ENCODE data around the gene PPP3CA. TPM values are rescaled to one million over a fixed set of nuclear protein-coding genes. Genes with fewer than 3 reads are reported as not detected.

The PPP3CA gene
- total and polyA plus RNA-seq, 2 experiments from 2014 or later = 42.3 to 42.8 TPM

- Histone ChIP-seq H3K36me3 (ENCODE audit: low read depth) (no peaks in the 10 kb centered on the region), H4K20me1 (ENCODE audit: insufficient read depth) (peaks cover 13% of the 10 kb centered on the region; the same call in 1 of the 2 replicates), H2AFZ (no peak overlapping the region), H3K4me2 (ENCODE audit: unreplicated experiment) (no peak overlapping the region), H3K9me2 (ENCODE audit: insufficient read depth) (no peaks in the 10 kb centered on the region), H3K27me3 (replicated peaks; ENCODE audit: insufficient read depth) (no peaks in the 10 kb centered on the region), H3K79me2 (ENCODE audit: insufficient read depth) (peaks cover 100% of the 10 kb centered on the region), H3K4me3 (no peak overlapping the region), H3K4me1 (ENCODE audit: insufficient read depth) (peaks cover 2% of the 10 kb centered on the region; the same call in 1 of the 2 replicates), H3F3A (ENCODE audit: insufficient read depth) (0 out of 2 replicates have a peak, but pooled peaks cover 4% of the 10 kb centered on the region), H3K9ac (no peak overlapping the region), H3K9me3 (ENCODE audit: low read depth) (no peaks in the 10 kb centered on the region), H3K27ac (no peak overlapping the region)
- 58% methylated on average over 1 of the region's 1 CpG for WGBS, 2 experiments (ENCODE audit: low coverage in 1 of 2, low lambda C conversion rate in 2 of 2, missing lambda C conversion rate in 2 of 2)
- DNase-seq = no peak
- TF ChIP-seq EZH2 (IDR thresholded peaks at IDR 0.05; ENCODE audit: insufficient read depth, poor library complexity, severe bottlenecking) = no peak
- in situ Hi-C loops (cut with MboI) = no loop called here
These were observed 81.5 kb downstream of the PPP3CA start for GRCh38 chr4:101265816-101266172.

- H3K4me1 ChIP-seq (ENCODE audit: insufficient read depth) = peaks cover 8% of the 10 kb centered on the region; the same call in 1 of the 2 replicates
- 98% methylated on average over 2 of the region's 2 CpGs for WGBS, 2 experiments (ENCODE audit: low coverage in 1 of 2, low lambda C conversion rate in 2 of 2, missing lambda C conversion rate in 2 of 2)
These were observed 82.1 kb downstream of the PPP3CA start for GRCh38 chr4:101264993-101265815.

GRCh38 chr4:101264512-101264911 is 82.8 kb downstream of the PPP3CA start:
- H4K20me1 ChIP-seq (ENCODE audit: insufficient read depth) = peaks cover 13% of the 10 kb centered on the region; the same call in 1 of the 2 replicates
- TF ChIP-seq EZH2phosphoT487 (IDR thresholded peaks at IDR 0.05; ENCODE audit: insufficient read depth, low read depth) (no peak), EZH2 (IDR thresholded peaks at IDR 0.05; ENCODE audit: insufficient read depth, poor library complexity, severe bottlenecking) (no peak)
- H3K27me3 ChIP-seq (replicated peaks; ENCODE audit: insufficient read depth) = no peaks in the 10 kb centered on the region
- H3K4me3 ChIP-seq = no peak overlapping the region
- H3K27ac ChIP-seq = no peak overlapping the region
- no peaks in the 10 kb centered on the region for H3K9me3 ChIP-seq (ENCODE audit: low read depth)
- H3K4me1 ChIP-seq (ENCODE audit: insufficient read depth) = peaks cover 15% of the 10 kb centered on the region
- no peak overlapping the region for H2AFZ ChIP-seq
- in situ Hi-C loops (cut with MboI) = no loop called here
- H3K9me2 ChIP-seq (ENCODE audit: insufficient read depth) = no peaks in the 10 kb centered on the region
- H3F3A ChIP-seq (ENCODE audit: insufficient read depth) = 0 out of 2 replicates have a peak, but pooled peaks cover 10% of the 10 kb centered on the region
- H3K36me3 ChIP-seq (ENCODE audit: low read depth) = no peaks in the 10 kb centered on the region
- no peak overlapping the region for H3K9ac ChIP-seq
- H3K4me2 ChIP-seq (ENCODE audit: unreplicated experiment) = no peak overlapping the region
- H3K79me2 ChIP-seq (ENCODE audit: insufficient read depth) = peaks cover 100% of the 10 kb centered on the region
- DNase-seq = no peak

More at GRCh38 chr4:101264993-101265815, 82.1 kb downstream of the PPP3CA start:
- Histone ChIP-seq H3K9me2 (ENCODE audit: insufficient read depth) (no peaks in the 10 kb centered on the region), H3K4me3 (no peak overlapping the region), H2AFZ (no peak overlapping the region), H4K20me1 (ENCODE audit: insufficient read depth) (peaks cover 13% of the 10 kb centered on the region; the same call in 1 of the 2 replicates), H3K4me2 (ENCODE audit: unreplicated experiment) (no peak overlapping the region), H3K36me3 (ENCODE audit: low read depth) (no peaks in the 10 kb centered on the region), H3K9me3 (ENCODE audit: low read depth) (no peaks in the 10 kb centered on the region), H3K27me3 (replicated peaks; ENCODE audit: insufficient read depth) (no peaks in the 10 kb centered on the region), H3K79me2 (ENCODE audit: insufficient read depth) (peaks cover 100% of the 10 kb centered on the region), H3K9ac (no peak overlapping the region), H3F3A (ENCODE audit: insufficient read depth) (0 out of 2 replicates have a peak, but pooled peaks cover 4% of the 10 kb centered on the region), H3K27ac (no peak overlapping the region)
- DNase-seq = peak; percentile 18
- in situ Hi-C loops (cut with MboI) = no loop called here
- TF ChIP-seq EZH2 (IDR thresholded peaks at IDR 0.05; ENCODE audit: insufficient read depth, poor library complexity, severe bottlenecking) (no peak), EZH2phosphoT487 (IDR thresholded peaks at IDR 0.05; ENCODE audit: insufficient read depth, low read depth) (no peak)

- Histone ChIP-seq H3K79me2 (ENCODE audit: insufficient read depth) (peaks cover 100% of the 10 kb centered on the region), H3K4me2 (ENCODE audit: unreplicated experiment) (no peak overlapping the region), H3K36me3 (ENCODE audit: low read depth) (no peaks in the 10 kb centered on the region), H3K9ac (no peak overlapping the region), H3F3A (ENCODE audit: insufficient read depth) (0 out of 2 replicates have a peak, but pooled peaks cover 10% of the 10 kb centered on the region), H3K27ac (no peak overlapping the region), H2AFZ (no peak overlapping the region), H3K4me1 (ENCODE audit: insufficient read depth) (peaks cover 26% of the 10 kb centered on the region), H3K9me2 (ENCODE audit: insufficient read depth) (no peaks in the 10 kb centered on the region), H3K27me3 (replicated peaks; ENCODE audit: insufficient read depth) (no peaks in the 10 kb centered on the region), H3K4me3 (no peak overlapping the region), H4K20me1 (ENCODE audit: insufficient read depth) (peaks cover 13% of the 10 kb centered on the region; the same call in 1 of the 2 replicates), H3K9me3 (ENCODE audit: low read depth) (no peaks in the 10 kb centered on the region)
- no peak for DNase-seq
- in situ Hi-C loops (cut with MboI) = no loop called here
- no peak for TF ChIP-seq EZH2phosphoT487 (IDR thresholded peaks at IDR 0.05; ENCODE audit: insufficient read depth, low read depth)
- no peak for TF ChIP-seq EZH2 (IDR thresholded peaks at IDR 0.05; ENCODE audit: insufficient read depth, poor library complexity, severe bottlenecking)
These were observed 84.6 kb downstream of the PPP3CA start for GRCh38 chr4:101262683-101263082.
